HepG2 (cell line): Measurements from ENCODE around the gene ACSL6. TPM values are rescaled to one million over a fixed set of nuclear protein-coding genes. Genes with fewer than 3 reads are reported as not detected.

Experiments
- ATAC-seq: fragments of 200-7000 bp; cut with Tn5 transposase; 3 replicates; pipeline ENCODE4 v1.9.1; 2020; ENCODE audit warnings: mild to moderate bottlenecking, moderate library complexity
- BruUV-seq: library from RNA; stranded (reverse); fragments of 400-500 nt; replicated peaks from 2 replicates; lab custom pipeline; 2021; lab: Mats Ljungman, UMichigan
- CTCF ChIA-PET: fragments of 300-600 bp; formaldehyde crosslinking; extraction: SDS; loops from one replicate; lab custom pipeline; 2021; ENCODE audit warnings: low total read pairs, inconsistent platforms, low intra/inter-chr PET ratio; lab: Yijun Ruan, JAX
- POLR2A ChIA-PET: fragments of 350-600 bp; sonication (Branson Sonifier 250); formaldehyde crosslinking; loops from one replicate; lab custom pipeline; 2020; ENCODE audit warnings: antibody characterized with exemption, inconsistent platforms; lab: Yijun Ruan, JAX
- DNase-seq: peaks from one replicate; pipeline ENCODE4 v3.0.0-alpha.2; 2015; ENCODE audit warnings: low spot score
- FAIRE-seq: peaks from 3 replicates; lab custom pipeline; 2011; peaks lifted over from hg19 to GRCh38; lab: Jason Lieb, UNC
- H2AFZ ChIP-seq: one replicate; pipeline ENCODE4 v1.6.1; 2011; ENCODE audit warnings: low read length, inconsistent platforms
- H3K27ac ChIP-seq: fragments of 300-600 bp; 3 replicates; pipeline ENCODE4 v1.8.0; 2011; ENCODE audit warnings: mixed run types, mild to moderate bottlenecking, mixed read lengths, low read length, inconsistent platforms; ENCODE audit not compliant: insufficient read depth; ENCODE audit errors: extremely low read length
- H3K27me3 ChIP-seq, 2 experiments: fragments of 200-600 bp in 1 of 2; 2 replicates in 1 of 2; 3 replicates in 1 of 2; pipeline versions ENCODE4 v1.6.0 to v1.8.0; 2011; ENCODE audit warnings: low read length in 2 of 2, mild to moderate bottlenecking in 2 of 2, moderate library complexity in 2 of 2, inconsistent platforms in 1 of 2; ENCODE audit not compliant: insufficient read depth in 2 of 2, control insufficient read depth in 1 of 2
- H3K36me3 ChIP-seq, 2 experiments: fragments of 200-600 bp in 1 of 2; replicated peaks in 1 of 2; 2 replicates in 1 of 2; 3 replicates in 1 of 2; pipeline versions ENCODE4 v1.5.1 to v1.8.0; 2011; ENCODE audit warnings: low read length in 2 of 2, inconsistent platforms in 1 of 2; ENCODE audit not compliant: insufficient read depth in 2 of 2, control insufficient read depth in 1 of 2
- H3K4me1 ChIP-seq: 2 replicates; pipeline ENCODE4 v1.5.1; 2012; ENCODE audit warnings: low read length, inconsistent platforms; ENCODE audit not compliant: insufficient read depth
- H3K4me2 ChIP-seq: 2 replicates; pipeline ENCODE4 v1.6.0; 2011; ENCODE audit warnings: low read depth, low read length, inconsistent platforms
- H3K4me3 ChIP-seq, 3 experiments: fragments of 200-600 bp in 1 of 3; sonication (generic), shearing (Covaris generic) in 1 of 3; replicated peaks in 1 of 3; 2 replicates each; pipeline ENCODE4 v1.5.1; 2011 to 2016; ENCODE audit warnings: low read length in 3 of 3, inconsistent platforms in 2 of 3, low read depth in 2 of 3, mild to moderate bottlenecking in 2 of 3, control low read depth in 1 of 3, mixed read lengths in 1 of 3; ENCODE audit not compliant: insufficient read depth in 1 of 3
- H3K79me2 ChIP-seq: one replicate; pipeline ENCODE4 v1.6.1; 2011; ENCODE audit warnings: low read length, inconsistent platforms; ENCODE audit not compliant: insufficient read depth
- H3K9ac ChIP-seq: 2 replicates; pipeline ENCODE4 v1.6.0; 2011; ENCODE audit warnings: mild to moderate bottlenecking, low read depth, low read length, inconsistent platforms; ENCODE audit not compliant: insufficient read depth
- H3K9me3 ChIP-seq: 2 replicates; pipeline ENCODE4 v1.5.1; 2012; ENCODE audit warnings: mild to moderate bottlenecking, low read length
- H4K20me1 ChIP-seq: 2 replicates; pipeline ENCODE4 v1.6.0; 2011; ENCODE audit warnings: inconsistent platforms, mild to moderate bottlenecking, low read length, moderate library complexity; ENCODE audit not compliant: insufficient read depth
- ARNTL ChIP-seq: sonication (generic); formaldehyde crosslinking; IDR thresholded peaks from 2 replicates; pipeline ENCODE4 v1.4.0; 2020; ENCODE audit warnings: mild to moderate bottlenecking, missing genetic modification reagents
- CBFB ChIP-seq: sonication (generic); formaldehyde crosslinking; IDR thresholded peaks from 2 replicates; pipeline ENCODE4 v1.4.0; 2020; ENCODE audit warnings: missing genetic modification reagents
- CHD2 ChIP-seq: IDR thresholded peaks from 2 replicates; pipeline ENCODE4 v1.6.1; 2011; ENCODE audit warnings: low read depth, low read length, improper control_type of control experiment
- GABPA ChIP-seq, 2 experiments: IDR thresholded peaks; 2 replicates each; pipeline ENCODE4 v1.6.1; 2011 to 2016; ENCODE audit warnings: low read depth in 2 of 2, low read length in 1 of 2, missing biosample characterization in 1 of 2, missing genetic modification characterization in 1 of 2
- GMEB2 ChIP-seq: IDR thresholded peaks from 2 replicates; pipeline ENCODE4 v1.6.1; 2016; ENCODE audit warnings: missing biosample characterization, missing genetic modification reagents, low read depth
- HDAC2 ChIP-seq: sonication (generic); formaldehyde crosslinking; IDR thresholded peaks from 2 replicates; pipeline ENCODE4 v1.4.0; 2020; ENCODE audit warnings: missing genetic modification reagents
- MIER2 ChIP-seq: IDR thresholded peaks from 2 replicates; pipeline ENCODE4 v1.6.1; 2016; ENCODE audit warnings: missing biosample characterization, missing genetic modification reagents
- NR2C2 ChIP-seq: sonication (generic); formaldehyde crosslinking; IDR thresholded peaks from 2 replicates; pipeline ENCODE4 v1.4.0; 2020; ENCODE audit warnings: missing genetic modification reagents, mild to moderate bottlenecking, moderate library complexity, borderline replicate concordance
- RNF2 ChIP-seq: fragments of 450-650 bp; conservative IDR thresholded peaks from 2 replicates; pipeline ENCODE4 v1.6.1; 2016; ENCODE audit warnings: low read depth
- ZMYM3 ChIP-seq: sonication (generic); formaldehyde crosslinking; IDR thresholded peaks from 2 replicates; pipeline ENCODE4 v1.5.1; 2020; ENCODE audit warnings: mild to moderate bottlenecking, missing genetic modification reagents
- ZNF331 ChIP-seq: sonication (generic); formaldehyde crosslinking; IDR thresholded peaks from 2 replicates; pipeline ENCODE4 v1.4.0; 2020; ENCODE audit warnings: missing genetic modification reagents
- ZNF607 ChIP-seq: sonication (generic); formaldehyde crosslinking; IDR thresholded peaks from 2 replicates; pipeline ENCODE4 v1.5.1; 2020; ENCODE audit warnings: missing genetic modification reagents, mild to moderate bottlenecking, borderline replicate concordance
- ZNF646 ChIP-seq: sonication (generic); formaldehyde crosslinking; IDR thresholded peaks from 2 replicates; pipeline ENCODE4 v1.9.0; 2021; ENCODE audit warnings: mild to moderate bottlenecking, missing genetic modification reagents
- ZNF790 ChIP-seq: sonication (generic); formaldehyde crosslinking; IDR thresholded peaks from 2 replicates; pipeline ENCODE4 v1.8.0; 2022; ENCODE audit warnings: missing genetic modification reagents, mild to moderate bottlenecking, borderline replicate concordance
- WGBS: methylation state at CpG from one replicate; pipeline ENCODE4 v1.1.6; 2017; ENCODE audit warnings: low lambda C conversion rate; 5-methylcytosine and 5-hydroxymethylcytosine counted together
- in situ Hi-C: cut with HindIII; loops from 2 replicates; pipeline ENCODE4 v1.10.0; 2017; ENCODE audit warnings: low pct_unique_long_range_greater_than_20kb; ENCODE audit not compliant: extremely low pct_ligation_motif_present
- intact Hi-C: fragments of 100-400 bp; cut with micrococcal nuclease; formaldehyde crosslinking; loops from one replicate; pipeline ENCODE4 v1.10.0; 2022; ENCODE audit not compliant: unreplicated experiment
- polyA plus RNA-seq, 8 experiments: library from polyadenylated mRNA; depleted of rRNA in 3 of 8; stranded (reverse) in 7 of 8; unstranded in 1 of 8; fragments of >200 nt; fragmentation: Illumina TruSeq in 4 of 8; extraction: Trizol in 4 of 8; gene quantifications; 2 replicates each; pipeline versions ENCODE4 v1.2.1 to v1.2.3, GENCODE V29; 2011 to 2016; ENCODE audit warnings: low read depth in 4 of 8, missing spikeins in 1 of 8, mixed read lengths in 1 of 8; ENCODE audit not compliant: insufficient read depth in 1 of 8
- total RNA-seq, 5 experiments: library from RNA; depleted of rRNA; stranded (reverse); fragments of >200 nt; fragmentation: Illumina TruSeq; extraction: Trizol; gene quantifications; 2 replicates each; pipeline ENCODE4 v1.2.3, GENCODE V29; 2016; ENCODE audit warnings: low read depth in 1 of 5
- TF ChIP-seq, protein P1 (sequence below): sonication (generic); formaldehyde crosslinking; IDR thresholded peaks from 2 replicates; pipeline ENCODE4 v1.9.0; 2021; ENCODE audit warnings: missing genetic modification reagents, borderline replicate concordance

The ACSL6 gene
- total and polyA plus RNA-seq, 2 of the 13 experiments (the other 11 are each of a cell fraction or from before 2014, with no cell fraction given): 3.7 to 3.8 TPM

DNA sequence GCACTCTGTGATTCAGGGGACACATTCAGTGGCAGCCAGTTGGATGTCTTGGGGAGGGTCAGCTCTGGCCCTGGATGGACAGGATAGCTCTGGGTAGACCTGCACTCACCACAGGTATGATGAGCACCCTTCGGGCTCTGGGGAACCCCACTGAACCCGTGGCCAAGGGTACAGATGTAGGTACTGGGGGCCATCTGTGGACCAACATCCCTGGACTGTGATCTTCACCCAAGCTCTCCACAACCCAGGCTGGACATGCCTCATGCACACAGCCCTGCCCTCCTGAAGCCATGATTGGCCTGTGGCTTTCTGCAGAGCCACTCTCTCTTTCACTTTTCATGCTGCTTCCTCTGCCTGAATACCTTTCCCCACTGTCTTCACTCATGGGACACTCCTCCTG is 15.6 kb upstream of the ACSL6 start:
- intact Hi-C loops: no loop called here
- POLR2A ChIA-PET: no interaction called here
- H3K4me1 ChIP-seq: no peaks in the 10 kb centered on the region
- no peak overlapping the region for H3K9ac ChIP-seq
- H3K36me3 ChIP-seq: no peaks in the 10 kb centered on the region
- DNase-seq: no peak
- H3K27me3 ChIP-seq: peaks cover 0 to 6% of the 10 kb centered on the region in 2 experiments; a peak in 3 of 5 replicates
- CTCF ChIA-PET: no interaction called here
- in situ Hi-C loops: no loop called here
- FAIRE-seq: no peak
- no peaks in the 10 kb centered on the region for H4K20me1 ChIP-seq
- H3K79me2 ChIP-seq: no peaks in the 10 kb centered on the region
- BruUV-seq: no TSS peak
- H3K27ac ChIP-seq: no peak overlapping the region
- no peak overlapping the region for H3K4me3 ChIP-seq
- no peak for ATAC-seq
- no CpG with 5 or more reads among the region's 2 CpGs for WGBS
- H2AFZ ChIP-seq: no peak overlapping the region
- no peak overlapping the region for H3K4me2 ChIP-seq
- no peaks in the 10 kb centered on the region for H3K9me3 ChIP-seq
- TF ChIP-seq ZMYM3 (CRISPR knock-in tag): no peak
- no peak for TF ChIP-seq HDAC2
- no peak for TF ChIP-seq GMEB2 (CRISPR knock-in tag)
- TF ChIP-seq CHD2: no peak
- TF ChIP-seq NR2C2: no peak
- no peak for TF ChIP-seq CBFB
- TF ChIP-seq RNF2: no peak
- TF ChIP-seq, protein P1, sequence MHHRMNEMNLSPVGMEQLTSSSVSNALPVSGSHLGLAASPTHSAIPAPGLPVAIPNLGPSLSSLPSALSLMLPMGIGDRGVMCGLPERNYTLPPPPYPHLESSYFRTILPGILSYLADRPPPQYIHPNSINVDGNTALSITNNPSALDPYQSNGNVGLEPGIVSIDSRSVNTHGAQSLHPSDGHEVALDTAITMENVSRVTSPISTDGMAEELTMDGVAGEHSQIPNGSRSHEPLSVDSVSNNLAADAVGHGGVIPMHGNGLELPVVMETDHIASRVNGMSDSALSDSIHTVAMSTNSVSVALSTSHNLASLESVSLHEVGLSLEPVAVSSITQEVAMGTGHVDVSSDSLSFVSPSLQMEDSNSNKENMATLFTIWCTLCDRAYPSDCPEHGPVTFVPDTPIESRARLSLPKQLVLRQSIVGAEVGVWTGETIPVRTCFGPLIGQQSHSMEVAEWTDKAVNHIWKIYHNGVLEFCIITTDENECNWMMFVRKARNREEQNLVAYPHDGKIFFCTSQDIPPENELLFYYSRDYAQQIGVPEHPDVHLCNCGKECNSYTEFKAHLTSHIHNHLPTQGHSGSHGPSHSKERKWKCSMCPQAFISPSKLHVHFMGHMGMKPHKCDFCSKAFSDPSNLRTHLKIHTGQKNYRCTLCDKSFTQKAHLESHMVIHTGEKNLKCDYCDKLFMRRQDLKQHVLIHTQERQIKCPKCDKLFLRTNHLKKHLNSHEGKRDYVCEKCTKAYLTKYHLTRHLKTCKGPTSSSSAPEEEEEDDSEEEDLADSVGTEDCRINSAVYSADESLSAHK (CRISPR knock-in tag): no peak
- TF ChIP-seq ZNF646 (CRISPR knock-in tag): no peak
- TF ChIP-seq ZNF331 (CRISPR knock-in tag): no peak
- TF ChIP-seq ZNF790 (CRISPR knock-in tag): no peak
- TF ChIP-seq ARNTL (CRISPR knock-in tag): no peak
- TF ChIP-seq MIER2: no peak
- TF ChIP-seq ZNF607 (CRISPR knock-in tag): no peak
- no peak for TF ChIP-seq GABPA (IDR thresholded peaks at IDR 0.05; ENCODE audit: low read depth, low read length)
- TF ChIP-seq GABPA (CRISPR knock-in tag; IDR thresholded peaks at IDR 0.05; ENCODE audit: low read depth): no peak
